Activated T-helper 1 cell treated with anti-CD3 and anti-CD28 coated beads, Interleukin-2, amount 50 U/mL, for 16 hours (primary cell): ENCODE results near the gene ZNF232.
"Not testable (repeated sequence)": the region's sequence is repeated elsewhere in the genome, so short reads cannot be mapped to it uniquely, and the experiment has no call there.

Experiments
- DNase-seq, 2 donors: peaks; one replicate each; pipeline ENCODE4 v3.0.0-alpha.2; 2020; ENCODE audit warnings: low read depth in 1 of 2, low spot score in 1 of 2

ZNF232 gene

GRCh38 chr17:5111402-5112204, at the start of gene ZNF232:
ZNF232 (minus strand) TSS chr17:5111878; CDS start chr17:5111822, 56 bp downstream.
- DNase-seq = peak; percentile 73 to 86

- DNase-seq = not testable (repeated sequence)
Observed at GRCh38 chr17:5160702-5161101, 49.0 kb upstream of the ZNF232 start.

- not testable (repeated sequence) for DNase-seq
Observed at GRCh38 chr17:5146122-5146521, 34.4 kb upstream of the ZNF232 start.

GRCh38 chr17:5142877-5143276, 31.2 kb upstream of the ZNF232 start:
- not testable (repeated sequence) for DNase-seq

GRCh38 chr17:5139458-5139732, 27.7 kb upstream of the ZNF232 start:
- DNase-seq = no peak

- DNase-seq = no peak
Observed at GRCh38 chr17:5138616-5139457, 27.2 kb upstream of the ZNF232 start.

GRCh38 chr17:5138198-5138544, 26.5 kb upstream of the ZNF232 start:
- not testable (repeated sequence) for DNase-seq

GRCh38 chr17:5137511-5138197, 26.0 kb upstream of the ZNF232 start:
- not testable (repeated sequence) for DNase-seq

GRCh38 chr17:5136580-5137412, 25.1 kb upstream of the ZNF232 start:
- not testable (repeated sequence) for DNase-seq

GRCh38 chr17:5135726-5136579, 24.3 kb upstream of the ZNF232 start:
- DNase-seq = no peak

GRCh38 chr17:5135131-5135712, 23.5 kb upstream of the ZNF232 start:
- DNase-seq = not testable (repeated sequence)

GRCh38 chr17:5134571-5134970, 22.9 kb upstream of the ZNF232 start:
- not testable (repeated sequence) for DNase-seq

GRCh38 chr17:5133961-5134360, 22.3 kb upstream of the ZNF232 start:
- not testable (repeated sequence) for DNase-seq

GRCh38 chr17:5133311-5133710, 21.6 kb upstream of the ZNF232 start:
- no peak for DNase-seq

GRCh38 chr17:5132503-5133225, 21.0 kb upstream of the ZNF232 start:
- DNase-seq = not testable (repeated sequence)

GRCh38 chr17:5131799-5132502, 20.3 kb upstream of the ZNF232 start:
- DNase-seq = not testable (repeated sequence)

- DNase-seq = no peak
Observed at GRCh38 chr17:5131146-5131715, 19.6 kb upstream of the ZNF232 start.

GRCh38 chr17:5130687-5131086, 19.0 kb upstream of the ZNF232 start:
- not testable (repeated sequence) for DNase-seq
